GM18507 (cell line): Measurements from ENCODE around the gene GPHA2.

ENCODE experiments used
- DNase-seq: peaks from one replicate; pipeline ENCODE4 v3.0.0; 2011; ENCODE audit warnings: low read depth; ENCODE audit not compliant: insufficient read length; ENCODE audit errors: extremely low spot score
- FAIRE-seq: peaks from 2 replicates; lab custom pipeline; 2011; peaks lifted over from hg19 to GRCh38; lab: Jason Lieb, UNC

GPHA2 gene

DNA sequence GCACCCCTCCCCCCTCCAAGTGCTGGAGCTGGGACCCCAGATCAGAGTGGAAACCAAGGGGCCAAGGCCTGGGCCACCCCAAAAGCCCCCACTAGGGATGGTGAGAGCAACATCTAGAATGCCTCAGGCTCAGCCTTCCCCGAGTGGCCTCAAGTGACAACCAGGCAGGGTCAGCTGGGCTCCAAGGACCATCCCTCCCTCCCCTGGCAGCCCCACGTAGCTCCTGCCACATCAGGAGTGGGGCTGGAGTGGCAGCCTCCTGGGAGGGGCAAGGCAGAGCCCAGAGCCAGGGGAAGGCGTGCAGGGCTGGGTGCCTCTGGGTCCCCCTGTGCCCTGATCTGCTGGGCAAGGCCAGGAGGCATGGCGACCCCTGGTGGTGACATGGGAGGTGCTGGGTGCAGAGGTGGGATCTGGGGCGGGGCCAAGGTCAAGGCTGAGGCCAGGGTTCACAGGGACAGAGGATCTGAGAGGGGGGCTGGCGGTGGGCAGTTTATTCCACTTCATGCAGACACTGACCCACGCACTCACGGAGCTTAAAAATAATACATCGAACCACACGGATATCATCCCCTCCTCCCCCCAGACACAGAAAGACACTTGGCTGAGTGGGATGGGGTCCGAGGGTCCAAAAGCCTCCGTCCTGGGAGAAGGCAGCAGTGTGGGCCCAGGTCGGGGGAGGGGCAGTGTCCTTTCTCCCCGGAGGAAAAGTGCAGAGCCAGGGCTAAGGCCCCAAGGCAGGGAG is 41.5 kb downstream of the GPHA2 start:
- DNase-seq (peak; percentile 75), FAIRE-seq (peak; percentile 86)

DNA sequence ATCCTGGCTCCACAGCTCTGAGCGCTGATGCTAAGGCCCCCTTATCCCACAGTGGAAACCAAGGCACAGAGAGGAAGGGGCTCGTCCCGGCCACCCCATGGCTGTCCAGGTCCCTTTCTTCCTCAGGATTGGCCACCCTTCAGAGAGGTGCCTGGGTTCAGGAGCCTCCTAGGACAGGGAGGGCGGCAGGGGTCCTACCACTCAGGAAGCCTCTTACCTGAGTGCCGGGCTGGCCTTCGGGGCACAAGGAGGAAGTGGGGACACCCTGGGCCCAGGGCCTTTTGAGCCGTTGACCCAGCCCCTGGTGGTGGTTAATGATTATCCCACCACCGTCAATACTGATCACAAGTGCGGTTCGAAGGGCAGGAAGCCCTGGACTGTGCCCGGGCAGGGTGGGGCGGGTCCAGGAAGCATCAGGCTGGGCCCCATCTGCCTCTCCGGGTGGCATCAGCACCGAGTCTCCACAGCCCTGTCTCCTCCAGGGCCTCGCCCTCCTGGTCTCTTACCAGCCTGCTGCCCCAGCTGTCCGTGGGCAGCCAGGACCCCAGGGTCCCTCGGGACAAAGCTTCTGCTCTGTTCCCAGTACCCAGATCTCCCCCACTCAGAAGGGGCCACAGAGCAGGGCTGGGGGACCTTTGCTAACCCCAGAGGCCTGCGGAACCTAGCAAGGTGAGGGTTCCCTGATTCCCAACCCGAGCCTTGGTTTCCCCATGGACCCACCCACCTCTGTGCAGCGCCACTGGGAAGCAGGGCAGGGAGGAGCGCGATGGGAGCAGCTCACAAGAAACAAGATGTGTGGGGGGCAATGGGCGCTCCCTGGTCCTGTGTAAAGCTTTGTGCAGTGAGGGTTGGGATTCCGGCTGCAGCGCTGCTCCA is 42.3 kb downstream of the GPHA2 start:
- no peak for DNase-seq
- peak; percentile 83 for FAIRE-seq

DNA sequence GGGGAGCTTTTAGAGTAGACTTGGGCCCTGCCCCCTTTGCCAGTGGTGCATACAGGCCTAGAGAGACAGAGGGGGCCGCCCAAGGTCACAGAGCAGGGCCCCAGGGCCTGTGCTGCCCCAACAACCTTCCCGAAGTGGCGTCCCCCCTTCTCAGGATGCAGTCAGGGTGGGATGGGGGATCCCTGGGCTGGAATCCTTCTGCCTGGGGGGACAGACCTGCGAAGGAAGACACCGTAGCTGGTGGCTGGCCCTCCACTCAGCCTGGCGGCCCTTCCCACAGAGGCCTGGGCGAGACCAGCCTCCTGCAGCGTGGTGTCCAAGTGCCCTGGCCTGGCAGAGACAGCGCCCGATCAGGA is 42.9 kb downstream of the GPHA2 start:
- no peak for DNase-seq
- FAIRE-seq: no peak

DNA sequence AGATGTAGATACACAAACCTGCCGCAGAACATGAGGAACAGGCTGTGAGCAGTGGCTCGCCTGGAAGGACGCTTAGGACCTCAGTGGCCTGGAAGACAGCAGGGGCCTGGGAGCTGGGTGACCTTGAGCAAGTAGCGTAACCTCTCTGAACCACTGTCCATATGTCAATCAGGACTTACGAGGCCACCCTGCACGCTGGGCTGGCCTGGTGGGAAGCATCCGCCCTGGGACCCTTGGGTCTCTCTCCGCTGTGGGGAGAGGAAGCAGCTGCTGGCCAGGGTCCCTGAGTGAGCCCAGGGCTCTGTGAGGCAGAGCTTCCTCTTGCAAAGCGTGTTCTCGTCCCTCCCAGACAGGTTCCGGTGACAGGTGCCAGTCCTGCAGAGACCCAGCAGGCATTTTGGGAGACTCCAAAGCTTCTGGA is 43.3 kb downstream of the GPHA2 start:
- DNase-seq (no peak), FAIRE-seq (no peak)

DNA sequence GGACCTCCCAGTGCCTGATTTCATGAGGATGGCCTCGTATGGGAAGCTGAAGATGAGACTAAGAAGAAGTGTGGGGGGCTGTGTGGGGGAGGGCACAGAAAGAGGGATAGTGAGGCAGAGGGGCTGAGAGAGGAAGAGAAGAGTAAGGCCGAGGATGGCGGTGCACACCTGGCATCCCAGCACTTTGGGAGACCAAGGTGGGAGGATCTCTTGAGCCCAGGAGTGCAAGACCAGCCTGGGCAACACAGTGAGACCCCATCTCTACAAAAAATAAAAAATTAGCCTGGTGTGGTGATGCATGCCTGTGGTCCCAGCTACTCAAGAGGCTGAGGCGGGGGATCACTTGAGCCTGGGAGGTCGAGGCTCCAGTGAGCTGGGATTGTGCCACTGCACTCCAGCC is 43.8 kb downstream of the GPHA2 start:
- DNase-seq (no peak), FAIRE-seq (no peak)

DNA sequence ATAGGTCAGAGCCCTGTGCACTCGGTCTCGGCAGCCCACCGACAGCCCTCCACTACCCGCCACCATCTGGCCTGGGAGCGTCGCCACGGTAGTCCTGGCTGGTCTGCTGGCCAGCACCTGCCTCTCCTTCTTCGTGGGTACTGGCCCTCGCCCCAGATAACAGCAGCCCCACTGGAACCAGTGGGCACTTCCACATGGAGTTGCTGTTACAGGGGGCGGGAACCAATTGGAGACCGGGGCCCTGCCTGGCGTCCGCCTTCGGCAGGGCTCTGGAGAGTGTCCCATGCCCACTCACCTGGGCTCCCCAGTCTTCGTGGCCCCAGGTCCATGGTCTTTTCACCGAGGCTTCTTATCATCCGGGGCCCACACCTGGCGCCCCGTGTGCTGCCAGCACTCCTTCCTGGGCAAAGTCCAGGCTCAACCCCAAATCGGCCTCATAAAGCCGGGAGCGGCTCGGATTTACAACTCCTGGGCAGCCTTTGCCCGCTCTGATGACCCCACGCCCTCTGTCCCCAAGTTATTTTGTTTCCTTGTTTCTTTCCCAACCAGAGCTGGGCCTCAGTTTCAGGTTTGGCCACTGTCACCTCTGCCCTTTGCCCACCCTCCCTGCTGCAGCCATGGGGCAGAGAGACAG is 44.4 kb downstream of the GPHA2 start:
- DNase-seq (no peak), FAIRE-seq (no peak)

DNA sequence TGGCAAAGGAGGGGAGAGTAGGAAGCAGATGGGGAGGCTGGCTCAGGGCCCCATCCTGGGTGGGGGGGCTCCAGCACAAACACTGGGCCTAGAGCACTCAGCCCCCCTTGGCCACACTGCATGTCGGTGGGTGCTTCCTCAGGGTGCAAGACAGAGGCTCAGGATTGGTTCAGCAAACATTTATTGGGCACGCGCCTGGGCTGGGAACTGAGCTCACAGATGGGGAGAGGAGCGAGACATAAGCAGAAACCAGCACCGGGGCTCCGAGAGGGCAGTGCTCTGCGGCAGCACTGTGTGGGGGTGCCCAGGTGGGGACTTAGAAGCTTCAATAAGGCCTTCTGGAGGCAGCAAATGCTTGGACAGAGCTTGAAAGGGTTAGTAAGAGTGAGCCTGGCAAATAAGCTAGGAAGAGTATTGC is 45.2 kb downstream of the GPHA2 start:
- no peak for FAIRE-seq
- DNase-seq: no peak

DNA sequence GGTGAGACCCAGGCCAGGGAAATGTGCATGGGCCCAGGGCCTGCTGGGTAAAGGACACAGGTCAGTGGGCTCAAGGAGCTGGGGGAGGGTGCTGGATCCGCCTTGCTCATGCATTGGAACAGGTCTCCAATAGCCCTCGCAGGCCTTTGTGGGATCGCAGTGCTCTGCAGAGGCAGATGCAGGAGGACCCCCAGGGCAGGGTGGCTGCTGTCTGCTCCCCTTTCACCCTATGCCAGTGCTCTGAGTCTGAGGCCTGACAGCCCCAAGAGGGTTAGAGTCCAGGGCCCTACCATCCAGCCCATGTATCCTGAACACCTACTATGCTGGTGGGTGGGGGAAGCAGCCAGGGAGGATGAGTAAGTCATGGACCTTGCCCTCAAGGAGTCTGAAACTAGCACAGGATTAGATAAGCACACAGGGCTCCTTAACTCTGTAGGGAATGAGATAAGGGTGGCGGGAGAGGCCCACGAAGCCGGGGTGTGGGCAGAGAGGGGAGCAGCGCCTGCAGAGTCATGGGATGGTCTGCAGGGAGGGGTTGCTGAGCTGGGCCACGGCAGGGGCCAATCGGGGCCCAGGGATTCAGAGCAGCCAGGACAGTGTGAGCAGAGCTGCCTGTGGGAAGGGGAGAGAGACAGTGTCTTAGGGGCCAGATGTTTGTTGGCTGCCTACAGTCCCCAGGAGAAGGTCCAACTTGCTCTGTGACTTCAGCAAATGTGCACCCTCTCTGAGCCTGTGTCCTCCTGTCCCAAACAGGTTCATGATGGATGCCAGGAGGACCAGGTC is 46.8 kb downstream of the GPHA2 start:
- FAIRE-seq: no peak
- no peak for DNase-seq

DNA sequence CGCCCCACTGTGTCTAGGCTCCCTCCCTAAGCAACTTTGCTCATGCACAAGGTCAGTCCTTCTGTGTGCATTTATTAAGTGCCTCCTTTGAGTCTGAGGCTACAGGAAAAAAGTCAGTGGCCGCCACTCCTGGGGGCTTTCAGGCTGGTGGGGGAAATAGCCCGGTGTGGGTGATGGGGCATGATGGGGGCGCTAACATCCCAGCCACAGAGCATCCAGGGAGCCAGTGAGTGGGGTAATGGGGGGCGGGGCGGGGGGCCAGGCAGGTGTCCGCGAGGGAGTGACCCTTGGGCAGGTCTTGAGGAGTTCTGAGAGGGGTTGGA is 47.3 kb downstream of the GPHA2 start:
- DNase-seq (no peak), FAIRE-seq (no peak)

DNA sequence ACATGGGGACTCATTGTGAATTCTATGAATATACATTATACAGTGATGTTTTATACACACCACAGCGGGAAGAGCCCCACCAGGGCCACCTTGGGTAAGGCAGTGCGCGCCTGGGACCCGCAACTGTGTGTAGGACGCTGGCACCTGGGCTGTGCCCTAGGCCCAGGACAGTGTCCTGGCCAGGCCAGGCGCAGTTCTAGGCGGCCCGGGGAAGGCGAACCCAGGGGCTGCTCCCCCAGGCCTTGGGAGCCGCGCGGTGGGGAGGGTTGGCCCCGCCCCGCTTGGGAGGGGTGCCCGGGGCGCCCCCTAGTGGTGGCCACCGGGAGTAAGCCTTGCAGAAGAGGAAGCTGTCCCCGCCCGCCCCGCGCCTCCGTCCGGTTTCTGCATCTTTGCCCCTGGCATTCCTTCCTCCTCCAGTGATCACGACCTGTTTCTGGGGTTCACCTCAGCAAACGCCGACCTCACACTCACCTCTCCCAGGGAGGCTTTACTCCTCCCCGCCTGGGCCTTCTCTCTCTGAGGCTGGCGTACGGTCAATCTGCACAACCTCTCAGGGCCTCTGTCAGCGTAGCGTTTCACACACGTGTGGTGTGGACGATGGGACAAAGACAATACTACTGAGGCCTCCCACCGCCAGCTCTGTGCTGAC is 47.8 kb downstream of the GPHA2 start:
- DNase-seq (peak; percentile 78), FAIRE-seq (peak; percentile 70)

DNA sequence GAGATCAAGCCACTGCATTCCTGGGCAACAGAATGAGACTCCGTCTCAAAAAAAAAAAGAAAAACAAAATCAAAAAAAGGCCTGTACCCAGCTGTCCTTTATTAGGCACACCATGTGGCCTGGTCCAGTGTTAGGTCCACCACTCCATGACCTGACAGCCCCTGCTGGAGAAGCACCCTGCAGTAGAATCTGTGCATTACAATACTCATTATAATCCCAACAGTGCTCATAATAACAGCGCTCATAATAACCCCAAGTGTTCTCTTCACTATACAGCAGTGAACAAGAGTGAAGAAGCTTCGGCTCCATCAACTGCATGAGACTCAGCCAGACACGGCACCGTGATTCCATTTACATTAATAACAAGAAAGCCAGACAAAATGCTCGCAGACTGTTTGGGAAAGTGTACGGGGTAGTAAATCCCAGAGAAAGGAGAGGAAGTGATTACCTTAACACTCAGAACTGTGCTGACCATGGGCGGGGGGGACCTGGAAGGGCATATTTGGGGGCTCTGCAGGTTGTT is 48.4 kb downstream of the GPHA2 start:
- DNase-seq (no peak), FAIRE-seq (no peak)

DNA sequence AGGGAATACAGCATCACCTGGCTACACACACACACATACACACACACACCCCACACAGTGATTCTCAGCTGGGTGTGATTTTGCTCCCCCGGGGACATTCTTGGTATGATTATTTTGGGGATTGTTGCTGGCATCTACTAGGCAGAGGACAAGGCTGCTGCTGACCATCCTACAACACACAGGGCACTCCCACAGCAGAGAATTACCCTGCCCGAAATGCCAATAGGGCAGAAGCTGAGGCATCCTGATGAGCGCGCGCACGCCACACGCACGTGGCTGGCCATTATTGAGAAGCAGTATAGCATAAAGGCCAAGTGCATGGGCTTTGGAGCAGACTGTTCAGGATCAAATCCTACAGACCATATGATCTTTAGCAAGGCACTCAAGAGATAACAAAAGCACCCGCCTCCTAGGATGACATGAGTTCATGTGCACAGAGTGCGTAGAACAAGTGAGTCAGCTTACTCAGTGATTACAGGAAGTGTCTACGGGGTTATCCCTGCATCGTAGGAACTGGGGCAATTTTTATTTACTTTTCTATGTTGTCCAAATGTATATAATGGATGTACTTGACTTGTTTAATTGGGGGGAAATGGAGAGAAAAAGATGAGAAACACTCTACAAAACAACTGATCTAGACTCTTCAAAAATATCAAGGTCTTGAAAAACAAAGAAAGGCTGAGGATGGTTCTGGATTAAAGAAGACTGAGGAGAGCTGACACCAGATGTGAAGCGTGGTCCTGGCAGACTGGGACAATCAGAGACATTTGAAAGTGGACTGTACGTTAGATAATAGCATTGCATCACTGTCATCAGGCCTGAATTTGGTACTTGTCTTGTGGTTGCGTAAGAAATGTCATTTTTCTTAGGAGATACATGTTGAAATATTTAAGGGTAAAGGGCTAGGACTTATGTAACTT is 50.1 kb downstream of the GPHA2 start:
- FAIRE-seq (no peak), DNase-seq (no peak)
